HG03521 (cell line): ENCODE measurements around the gene E4F1.
A peak's percentile ranks its signal among the peaks of the same experiment; 100 is the strongest.

Experiments
- ATAC-seq: cut with Tn5 transposase; IDR thresholded peaks from one replicate; pipeline ENCODE4 v1.9.1; 2021; ENCODE audit warnings: mild to moderate bottlenecking, moderate library complexity; ENCODE audit not compliant: unreplicated experiment

Gene E4F1, protein sequence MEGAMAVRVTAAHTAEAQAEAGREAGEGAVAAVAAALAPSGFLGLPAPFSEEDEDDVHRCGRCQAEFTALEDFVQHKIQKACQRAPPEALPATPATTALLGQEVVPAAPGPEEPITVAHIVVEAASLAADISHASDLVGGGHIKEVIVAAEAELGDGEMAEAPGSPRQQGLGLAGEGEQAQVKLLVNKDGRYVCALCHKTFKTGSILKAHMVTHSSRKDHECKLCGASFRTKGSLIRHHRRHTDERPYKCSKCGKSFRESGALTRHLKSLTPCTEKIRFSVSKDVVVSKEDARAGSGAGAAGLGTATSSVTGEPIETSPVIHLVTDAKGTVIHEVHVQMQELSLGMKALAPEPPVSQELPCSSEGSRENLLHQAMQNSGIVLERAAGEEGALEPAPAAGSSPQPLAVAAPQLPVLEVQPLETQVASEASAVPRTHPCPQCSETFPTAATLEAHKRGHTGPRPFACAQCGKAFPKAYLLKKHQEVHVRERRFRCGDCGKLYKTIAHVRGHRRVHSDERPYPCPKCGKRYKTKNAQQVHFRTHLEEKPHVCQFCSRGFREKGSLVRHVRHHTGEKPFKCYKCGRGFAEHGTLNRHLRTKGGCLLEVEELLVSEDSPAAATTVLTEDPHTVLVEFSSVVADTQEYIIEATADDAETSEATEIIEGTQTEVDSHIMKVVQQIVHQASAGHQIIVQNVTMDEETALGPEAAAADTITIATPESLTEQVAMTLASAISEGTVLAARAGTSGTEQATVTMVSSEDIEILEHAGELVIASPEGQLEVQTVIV

DNA sequence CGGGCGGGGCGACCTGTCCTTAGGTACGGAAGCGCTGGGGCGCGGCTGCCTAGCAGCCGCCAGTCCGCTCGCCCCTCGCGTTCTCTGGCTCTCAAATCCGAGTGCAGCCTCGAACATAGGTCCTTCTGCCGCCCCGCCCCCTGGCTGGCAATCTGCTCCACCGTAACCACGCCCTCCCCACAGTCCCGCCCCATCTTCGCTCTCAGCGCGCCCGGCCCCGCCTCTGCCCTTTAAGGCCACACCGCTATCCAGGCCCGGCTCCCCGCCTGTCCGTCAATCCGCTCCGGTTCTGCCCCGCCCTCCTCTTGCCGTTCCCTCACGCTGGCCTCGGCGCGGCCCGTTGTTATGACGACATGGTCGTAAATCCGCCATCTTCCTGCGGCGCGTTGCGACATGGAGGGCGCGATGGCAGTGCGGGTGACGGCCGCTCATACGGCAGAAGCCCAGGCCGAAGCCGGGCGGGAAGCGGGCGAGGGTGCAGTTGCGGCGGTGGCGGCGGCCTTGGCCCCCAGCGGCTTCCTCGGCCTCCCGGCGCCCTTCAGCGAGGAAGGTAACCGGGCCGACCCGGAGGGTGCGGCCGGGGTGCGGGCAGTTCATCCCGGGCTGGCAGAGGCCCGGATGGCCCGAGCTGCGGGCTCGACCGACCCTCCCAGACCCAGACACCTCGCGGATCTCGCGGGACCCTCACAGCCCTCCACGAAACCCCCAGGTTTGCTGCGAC is at the start of gene E4F1:
E4F1 (plus strand) TSS at position 371 of the 721 bp plus-strand sequence; CDS start at position 394, 23 bp downstream.
- peak; percentile 94 for ATAC-seq

DNA sequence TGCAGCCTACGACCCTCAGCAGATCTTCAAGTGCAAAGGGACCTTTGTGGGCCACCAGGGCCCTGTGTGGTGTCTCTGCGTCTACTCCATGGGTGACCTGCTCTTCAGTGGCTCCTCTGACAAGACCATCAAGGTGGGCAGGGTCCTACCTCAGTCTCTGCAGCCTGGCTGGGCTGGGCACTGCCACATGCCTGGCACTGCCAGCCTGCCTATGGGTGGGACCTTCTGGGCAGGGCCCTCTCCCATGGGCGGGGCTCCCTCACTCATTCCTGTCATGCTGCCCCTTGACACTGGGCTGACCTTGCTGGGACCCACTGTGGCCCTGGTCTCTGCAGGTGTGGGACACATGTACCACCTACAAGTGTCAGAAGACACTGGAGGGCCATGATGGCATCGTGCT is 49.5 kb upstream of the E4F1 start:
- ATAC-seq: no peak

DNA sequence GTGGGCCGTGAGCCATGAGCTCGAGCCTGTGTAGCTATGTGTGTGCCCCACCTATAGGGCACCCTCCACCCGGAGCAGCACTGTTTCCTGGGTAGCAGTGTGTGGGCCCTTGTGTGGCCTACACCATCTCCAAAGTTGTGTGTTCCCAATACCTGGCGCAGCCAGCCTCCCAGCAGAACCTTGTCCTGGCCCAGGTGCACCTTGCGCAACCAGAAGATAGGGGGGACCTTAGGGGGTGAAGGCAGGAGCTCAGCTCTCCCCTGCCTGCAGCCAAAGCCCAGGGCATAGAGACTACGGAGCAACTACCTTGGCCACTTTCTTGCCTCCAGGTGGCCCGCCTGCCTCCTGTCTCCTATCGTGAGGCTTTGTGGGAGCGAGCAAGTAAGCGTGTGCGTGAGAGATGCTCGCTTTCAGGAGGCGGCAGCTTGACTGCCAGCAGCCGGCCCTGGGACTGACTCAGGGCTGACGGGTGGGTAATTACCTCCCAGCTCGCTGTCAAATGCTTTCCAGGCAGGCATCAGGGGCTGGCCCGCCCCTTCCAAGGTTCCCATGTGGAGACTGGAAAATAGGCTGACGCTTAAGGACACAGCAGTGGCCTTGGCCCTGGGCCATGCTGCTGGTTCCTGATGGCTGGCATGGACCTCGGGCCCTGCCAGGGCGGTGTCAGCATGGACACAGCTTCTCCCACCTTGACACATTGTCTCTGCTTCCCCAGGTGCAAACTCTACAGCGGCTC is 48.8 kb upstream of the E4F1 start:
- ATAC-seq: no peak

DNA sequence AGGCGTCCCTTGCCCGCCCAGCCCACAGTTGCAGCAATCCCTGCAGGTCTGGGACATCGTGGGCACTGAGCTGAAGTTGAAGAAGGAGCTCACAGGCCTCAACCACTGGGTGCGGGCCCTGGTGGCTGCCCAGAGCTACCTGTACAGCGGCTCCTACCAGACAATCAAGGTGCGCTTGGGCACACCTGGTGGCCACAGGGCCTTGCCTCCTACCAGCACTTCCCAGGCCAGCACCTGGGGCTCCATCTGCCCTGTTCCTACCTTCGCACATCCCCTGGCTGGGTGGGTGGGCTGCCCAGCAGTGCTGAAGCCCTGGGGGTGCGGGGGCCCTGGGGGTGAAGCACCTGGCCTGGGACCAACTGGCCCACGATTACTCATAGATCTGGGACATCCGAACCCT is 47.9 kb upstream of the E4F1 start:
- ATAC-seq: no peak

DNA sequence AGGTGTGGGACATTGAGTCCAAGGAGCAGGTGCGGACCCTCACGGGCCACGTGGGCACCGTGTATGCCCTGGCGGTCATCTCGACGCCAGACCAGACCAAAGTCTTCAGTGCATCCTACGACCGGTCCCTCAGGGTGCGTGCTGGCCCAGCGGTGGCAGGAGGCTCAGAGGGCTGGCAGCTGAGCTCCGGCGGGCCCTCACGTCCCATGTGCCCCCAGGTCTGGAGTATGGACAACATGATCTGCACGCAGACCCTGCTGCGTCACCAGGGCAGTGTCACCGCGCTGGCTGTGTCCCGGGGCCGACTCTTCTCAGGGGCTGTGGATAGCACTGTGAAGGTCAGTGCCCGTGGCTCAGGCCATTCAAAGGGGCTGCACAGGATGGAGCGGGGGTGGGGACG is 47.3 kb upstream of the E4F1 start:
- no peak for ATAC-seq

DNA sequence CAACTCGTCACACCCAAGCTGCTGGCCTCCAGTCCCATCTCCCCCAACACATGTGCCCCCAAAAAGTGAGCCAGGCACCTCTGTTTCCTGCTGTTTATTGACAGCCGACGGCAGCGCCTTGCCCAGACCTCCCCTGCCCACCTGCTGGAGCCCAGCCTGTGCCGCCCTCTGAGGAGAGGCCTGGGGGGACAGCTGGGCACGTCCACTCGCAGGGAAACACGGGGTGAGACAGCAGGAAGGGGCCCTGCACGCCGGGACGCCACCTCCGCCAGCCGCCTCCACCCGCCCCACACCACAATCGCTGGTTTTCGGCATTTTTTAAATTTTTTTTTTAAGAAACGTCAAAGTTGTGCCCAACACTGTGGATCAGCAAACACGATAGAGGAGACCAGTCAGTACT is 46.3 kb upstream of the E4F1 start:
- ATAC-seq: no peak

DNA sequence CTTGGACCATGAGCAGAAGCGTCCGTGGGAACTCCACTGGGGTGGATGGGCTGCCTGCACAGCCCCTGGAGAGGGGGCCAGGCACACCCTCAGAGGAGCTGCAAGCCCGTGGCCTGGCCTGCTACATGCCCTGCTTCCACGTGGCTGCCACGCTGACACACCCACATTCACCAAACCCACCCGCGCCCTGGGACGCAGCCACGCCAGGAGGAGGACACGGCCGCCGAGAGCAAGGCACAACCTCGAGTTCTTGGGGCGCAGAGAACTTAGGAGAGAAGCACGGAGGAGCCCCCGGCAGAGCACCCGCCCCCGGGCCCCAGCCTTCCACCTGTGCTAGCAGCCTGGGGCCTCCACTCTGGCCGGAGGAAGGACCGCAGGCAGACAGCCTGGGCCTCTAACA is 45.8 kb upstream of the E4F1 start:
- ATAC-seq: no peak

DNA sequence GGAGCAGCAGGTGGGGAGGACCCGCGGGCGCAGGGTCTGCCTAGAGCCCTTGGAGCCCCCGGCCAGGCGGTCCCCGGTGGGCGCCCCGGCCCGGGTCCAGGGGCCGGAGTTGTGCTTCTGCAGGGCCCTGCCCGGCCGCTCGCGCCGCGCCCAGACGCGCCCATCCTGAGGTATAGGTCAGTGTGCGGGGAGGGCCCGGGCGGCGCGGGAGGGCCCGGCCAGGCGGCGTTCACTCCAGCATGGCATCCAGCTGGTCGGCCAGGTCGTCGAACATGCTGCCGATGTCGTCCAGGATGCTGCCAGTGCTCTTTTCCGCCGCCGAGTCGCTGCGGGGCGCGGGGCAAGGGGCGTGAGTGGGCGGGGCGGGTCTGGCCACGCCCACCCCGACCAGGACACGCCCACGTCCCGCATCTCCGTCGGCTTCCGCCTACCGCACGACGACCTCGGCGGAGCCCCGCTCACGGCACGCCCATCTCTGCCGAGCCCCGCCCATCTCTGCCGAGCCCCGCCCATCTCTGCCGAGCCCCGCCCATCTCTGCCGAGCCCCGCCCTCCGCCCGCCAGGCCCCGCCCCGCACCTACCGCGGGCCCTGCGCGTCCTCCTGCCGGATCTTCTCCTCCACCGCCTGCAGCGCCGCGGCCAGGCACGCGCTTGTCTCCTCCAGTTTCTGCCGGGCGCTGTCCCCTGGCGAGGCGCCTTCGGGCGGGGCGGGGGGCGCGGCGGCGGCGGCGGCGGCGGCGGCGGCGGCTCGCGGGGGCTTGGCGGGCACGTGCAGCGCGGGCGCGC is 44.9 kb upstream of the E4F1 start:
- ATAC-seq: no peak

DNA sequence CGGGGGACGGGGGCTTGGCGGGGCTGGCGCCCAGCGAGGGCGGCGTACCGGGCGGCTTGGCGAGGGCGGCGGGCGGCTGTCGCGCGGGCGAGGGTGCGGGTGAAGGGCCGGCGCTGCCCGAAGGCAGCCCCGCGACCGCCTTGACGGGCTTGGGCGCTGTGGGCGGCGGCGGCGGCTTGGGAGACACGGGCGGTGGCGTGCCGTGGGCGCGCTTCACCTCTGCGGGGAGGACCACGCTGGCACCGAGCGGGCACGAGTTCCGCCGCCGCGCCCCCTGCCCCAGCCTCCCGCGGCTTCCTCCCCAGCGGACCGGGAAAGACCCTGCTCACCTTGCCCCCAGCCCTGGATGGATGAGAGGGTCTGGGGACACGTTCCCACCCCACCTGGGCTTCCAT is 44.3 kb upstream of the E4F1 start:
- ATAC-seq: no peak

DNA sequence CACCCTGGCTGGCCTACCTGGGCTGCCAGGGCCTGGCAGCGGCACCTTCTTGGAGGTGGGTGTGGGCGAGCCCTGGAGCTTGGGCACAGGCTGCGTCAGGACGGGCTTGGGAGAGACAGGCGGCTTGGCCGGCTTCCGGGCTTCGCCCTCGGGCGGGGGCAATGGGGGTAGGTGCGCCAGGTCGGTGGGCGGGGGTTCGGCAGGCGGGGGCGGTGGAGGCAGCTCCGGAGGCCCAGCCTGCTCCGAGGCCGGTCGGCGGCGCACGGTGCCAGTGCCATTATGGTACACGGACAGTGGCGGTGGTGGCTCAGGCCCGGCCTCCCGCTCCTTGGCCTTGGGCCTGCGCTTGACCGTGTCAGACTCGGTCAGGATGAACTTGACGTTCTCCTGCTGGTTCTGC is 43.8 kb upstream of the E4F1 start:
- ATAC-seq: no peak

DNA sequence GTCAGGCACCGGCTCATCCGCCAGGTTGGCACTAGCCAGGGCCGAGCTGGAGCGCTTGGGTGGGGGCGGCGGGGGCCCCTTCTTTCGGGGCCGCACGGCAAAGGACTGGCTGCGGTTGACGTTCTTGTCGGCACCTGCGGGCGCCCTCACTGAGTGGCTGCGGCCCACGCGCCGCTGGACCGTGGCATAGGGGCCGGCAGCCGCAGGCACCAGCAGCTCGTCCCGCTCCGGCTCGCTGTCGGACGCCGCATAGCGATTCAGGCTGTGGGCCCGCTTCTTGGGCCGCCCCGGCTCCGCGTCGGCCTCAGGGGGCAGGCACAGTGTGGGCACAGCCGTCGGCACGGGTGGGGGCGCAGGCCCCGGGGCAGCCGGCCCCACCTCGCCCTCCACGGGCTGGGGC is 42.9 kb upstream of the E4F1 start:
- ATAC-seq: no peak

DNA sequence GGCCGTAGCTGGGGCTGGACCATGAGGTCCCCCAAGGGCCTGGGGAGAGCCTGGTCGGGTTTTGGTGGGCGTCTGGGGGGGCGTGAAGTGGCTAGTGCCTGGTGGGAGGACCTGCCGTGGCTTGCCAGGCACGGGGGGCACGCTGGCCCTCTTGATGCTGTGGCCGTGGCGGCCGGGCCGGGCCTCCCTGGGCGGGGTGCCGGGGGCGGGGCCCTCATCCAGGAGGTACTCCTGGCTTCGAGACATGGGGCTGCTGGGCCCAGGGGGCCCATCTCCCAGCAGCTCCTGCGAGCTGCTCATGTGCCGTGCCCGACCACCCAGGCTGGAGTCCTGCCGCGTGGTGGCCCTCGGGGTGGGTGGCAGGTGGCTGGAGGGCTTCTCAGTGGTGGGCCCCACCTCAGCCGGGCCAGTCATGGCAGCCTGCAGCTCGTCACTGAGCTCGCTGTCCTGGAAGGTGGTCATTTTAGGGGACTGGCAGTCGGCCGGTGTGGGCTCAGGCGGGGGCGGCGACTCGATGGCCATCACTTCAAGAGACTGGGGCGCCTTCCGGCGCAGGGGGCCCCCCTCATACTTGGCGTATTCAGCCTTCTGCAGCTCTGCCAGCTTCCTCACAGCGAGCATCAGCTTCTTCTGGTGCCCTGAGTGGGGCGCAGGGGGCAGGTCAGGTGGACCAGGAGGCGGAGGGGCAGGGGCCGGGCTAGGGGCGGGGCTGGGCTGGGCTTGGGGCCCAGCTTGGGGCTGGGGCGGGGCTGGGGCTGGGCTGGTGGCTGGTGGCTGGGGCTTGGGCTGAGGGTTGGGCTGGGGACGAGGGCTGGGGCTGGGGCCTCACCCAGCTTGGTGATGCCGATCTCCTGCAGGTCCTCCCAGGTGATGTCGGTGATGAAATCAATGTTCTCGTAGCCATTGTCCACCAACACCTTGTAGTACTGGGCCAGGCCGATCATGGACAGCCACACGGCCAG is 42.1 kb upstream of the E4F1 start:
- no peak for ATAC-seq

DNA sequence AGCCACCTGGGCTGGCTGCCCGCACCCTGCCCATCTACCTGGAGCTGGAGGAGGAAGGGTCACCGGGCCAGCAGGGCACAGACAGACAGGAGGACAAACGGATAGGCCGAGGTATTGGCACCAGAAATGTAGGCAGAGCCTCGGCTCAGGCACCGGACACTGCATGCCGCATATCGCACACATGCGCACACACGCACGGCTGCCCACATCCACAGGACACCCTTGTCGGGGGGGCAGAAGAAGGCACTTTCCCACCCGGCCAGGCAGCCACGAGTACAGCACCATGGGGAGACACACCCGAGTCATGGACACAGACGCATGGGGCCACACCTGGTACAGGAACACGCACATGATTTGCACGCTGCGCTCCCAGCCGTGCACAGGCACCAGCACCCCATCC is 41.4 kb upstream of the E4F1 start:
- ATAC-seq: no peak

DNA sequence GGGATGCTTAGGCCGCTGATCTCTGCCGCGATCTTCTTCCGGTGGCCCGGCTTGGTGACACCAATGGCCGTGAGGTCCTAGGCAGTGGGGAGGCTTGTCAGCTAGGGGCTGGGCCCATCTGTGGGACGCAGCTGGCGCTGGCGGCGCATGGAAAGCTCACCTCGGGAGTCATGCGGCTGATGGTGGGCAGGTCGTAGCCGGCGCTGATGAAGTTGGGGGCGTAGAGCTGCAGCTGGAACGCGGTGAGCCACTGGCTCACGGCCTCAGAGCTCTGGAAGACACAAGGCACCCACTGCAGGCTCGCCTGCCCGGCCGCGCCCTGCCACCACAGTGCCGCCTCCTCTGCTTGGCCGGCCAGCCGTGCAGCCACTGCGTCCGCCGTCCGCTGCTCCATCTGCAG is 39.7 kb upstream of the E4F1 start:
- no peak for ATAC-seq

DNA sequence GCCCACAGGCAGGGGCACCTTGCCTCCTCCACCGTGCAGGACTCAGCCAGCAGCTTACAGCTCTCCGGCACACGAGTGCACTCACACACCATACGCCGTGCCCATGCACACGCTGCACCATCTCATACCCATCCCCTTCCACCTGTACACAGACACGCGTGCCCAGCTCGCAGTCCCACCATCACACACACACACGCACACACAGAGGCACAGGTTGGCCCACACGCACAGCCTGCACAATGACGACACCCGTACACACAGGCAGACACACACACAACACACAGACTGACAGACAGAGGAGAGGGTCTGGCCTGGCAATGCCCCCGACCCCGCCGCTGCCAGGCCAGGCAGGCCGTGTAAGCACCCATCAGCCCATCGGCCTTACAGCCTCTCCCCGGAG is 39.0 kb upstream of the E4F1 start:
- ATAC-seq: no peak

DNA sequence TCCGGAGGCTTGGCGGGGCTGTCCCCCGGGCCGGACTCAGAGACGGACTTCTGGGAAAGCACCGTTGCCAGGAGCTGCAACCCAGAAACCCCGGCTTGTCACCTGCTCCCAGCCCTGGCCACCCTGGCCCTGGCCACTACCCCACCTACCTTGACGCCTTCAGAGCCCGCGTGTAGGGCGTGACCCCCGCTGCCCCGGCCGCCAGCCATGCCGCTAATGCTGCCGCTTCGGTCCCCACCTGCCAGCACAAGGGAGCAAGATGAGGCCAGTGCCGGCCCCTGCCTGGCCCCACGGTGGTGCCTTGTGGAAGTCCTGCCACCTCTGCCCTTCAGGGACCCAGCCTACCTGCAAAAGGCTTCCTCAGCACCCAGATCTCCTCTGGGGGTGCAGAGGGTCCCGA is 38.4 kb upstream of the E4F1 start:
- ATAC-seq: no peak

DNA sequence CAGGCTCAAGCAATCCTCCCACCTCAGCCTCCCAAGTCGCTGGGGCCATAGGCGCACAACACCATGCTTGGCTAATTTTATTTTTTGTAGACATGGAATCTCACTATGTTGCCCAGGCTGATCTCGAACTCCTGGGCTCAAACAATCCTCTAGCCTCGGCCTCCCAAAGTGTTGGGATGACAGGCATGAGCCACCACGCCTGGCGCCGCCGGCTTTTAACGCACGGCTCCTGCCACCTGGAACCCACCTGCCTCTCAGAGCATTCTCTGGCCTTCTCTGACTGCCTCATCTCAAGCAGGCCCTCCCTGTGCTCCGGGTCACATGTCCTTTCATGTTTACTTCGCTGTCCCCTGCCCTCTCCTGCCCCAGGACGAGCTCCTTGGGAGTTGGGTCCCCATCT is 37.3 kb upstream of the E4F1 start:
- ATAC-seq: no peak

DNA sequence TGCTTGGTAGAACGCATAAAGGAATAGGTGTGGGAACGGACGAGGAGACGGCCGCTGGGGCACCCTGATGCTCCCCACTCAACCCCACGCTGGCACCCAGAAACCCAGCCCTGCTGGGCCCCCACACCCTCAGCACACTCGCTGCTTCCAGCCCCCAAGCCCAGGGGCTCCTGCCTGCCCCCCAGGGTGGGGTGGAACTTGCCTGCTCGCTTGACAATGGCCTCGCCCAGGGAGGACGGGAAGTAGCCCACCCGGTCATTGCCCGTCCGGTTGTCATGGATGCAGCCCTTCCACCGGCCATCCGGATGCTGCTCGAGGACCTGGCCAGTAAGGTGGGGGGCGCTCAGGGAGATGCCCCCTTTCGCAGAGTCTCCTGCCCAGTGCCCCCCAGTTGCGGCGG is 36.9 kb upstream of the E4F1 start:
- no peak for ATAC-seq

DNA sequence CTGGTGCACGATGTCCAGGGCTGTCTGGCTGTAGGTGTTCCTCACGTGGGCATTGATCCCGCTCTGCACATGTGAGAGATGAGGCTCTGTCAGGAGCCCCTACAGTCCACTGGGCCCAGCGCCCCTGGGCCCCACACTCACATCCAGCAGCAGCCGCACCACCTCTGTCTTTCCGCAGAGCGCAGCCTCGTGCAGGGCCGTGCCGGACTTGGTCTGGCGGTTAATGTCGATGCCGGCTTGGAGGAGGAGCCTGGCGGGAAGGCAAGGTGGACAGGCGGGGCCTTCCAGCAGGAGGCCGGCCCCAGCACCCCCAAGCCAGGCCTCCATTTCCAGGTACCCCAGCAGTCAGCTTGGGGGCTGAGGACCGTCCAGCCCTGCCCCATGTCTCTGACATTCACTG is 36.2 kb upstream of the E4F1 start:
- no peak for ATAC-seq
